ENCODE results near the gene CAPZB.

GRCh38 chr1:19532519-19532918, 47.2 kb upstream of the CAPZB start:
- no peak for TF ChIP-seq GATA2 (IDR thresholded peaks at IDR 0.05; ENCODE audit: low read depth, low read length)
- no peak for TF ChIP-seq GATA3 (IDR thresholded peaks at IDR 0.05; ENCODE audit: low read depth, low read length)
